ENCODE measurements around the gene C15orf61.

C15orf61 gene

DNA sequence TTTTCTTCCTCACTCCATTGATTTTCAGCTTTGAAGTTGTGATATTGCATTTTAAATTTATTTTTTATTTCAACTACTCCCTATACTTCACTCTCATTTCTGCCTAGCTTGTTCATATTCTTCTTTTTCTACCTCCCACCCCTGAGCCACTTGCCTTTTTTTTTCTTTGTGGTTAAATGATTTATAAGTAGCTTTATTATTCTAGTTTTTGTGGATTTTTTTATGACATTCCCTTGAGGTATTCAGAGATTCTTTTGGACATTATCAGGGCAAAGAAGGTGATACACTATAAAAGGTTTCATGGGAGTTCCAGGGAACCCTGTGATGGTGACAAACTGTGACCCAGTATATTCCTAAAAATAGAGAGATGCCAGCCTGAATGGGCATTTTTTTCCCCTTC, 3.3 kb downstream of the C15orf61 start:
- TF ChIP-seq, protein P1, sequence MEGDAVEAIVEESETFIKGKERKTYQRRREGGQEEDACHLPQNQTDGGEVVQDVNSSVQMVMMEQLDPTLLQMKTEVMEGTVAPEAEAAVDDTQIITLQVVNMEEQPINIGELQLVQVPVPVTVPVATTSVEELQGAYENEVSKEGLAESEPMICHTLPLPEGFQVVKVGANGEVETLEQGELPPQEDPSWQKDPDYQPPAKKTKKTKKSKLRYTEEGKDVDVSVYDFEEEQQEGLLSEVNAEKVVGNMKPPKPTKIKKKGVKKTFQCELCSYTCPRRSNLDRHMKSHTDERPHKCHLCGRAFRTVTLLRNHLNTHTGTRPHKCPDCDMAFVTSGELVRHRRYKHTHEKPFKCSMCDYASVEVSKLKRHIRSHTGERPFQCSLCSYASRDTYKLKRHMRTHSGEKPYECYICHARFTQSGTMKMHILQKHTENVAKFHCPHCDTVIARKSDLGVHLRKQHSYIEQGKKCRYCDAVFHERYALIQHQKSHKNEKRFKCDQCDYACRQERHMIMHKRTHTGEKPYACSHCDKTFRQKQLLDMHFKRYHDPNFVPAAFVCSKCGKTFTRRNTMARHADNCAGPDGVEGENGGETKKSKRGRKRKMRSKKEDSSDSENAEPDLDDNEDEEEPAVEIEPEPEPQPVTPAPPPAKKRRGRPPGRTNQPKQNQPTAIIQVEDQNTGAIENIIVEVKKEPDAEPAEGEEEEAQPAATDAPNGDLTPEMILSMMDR (IDR thresholded peaks at IDR 0.05; ENCODE audit: borderline replicate concordance, control extremely low read depth, extremely low read depth, insufficient read depth, missing control alignments), result no peak
- in situ Hi-C loops (cut with MboI; ENCODE audit: low sequenced_read_pairs, unreplicated experiment), result no loop called here
- no peak for DNase-seq (ENCODE audit: low spot score)

DNA sequence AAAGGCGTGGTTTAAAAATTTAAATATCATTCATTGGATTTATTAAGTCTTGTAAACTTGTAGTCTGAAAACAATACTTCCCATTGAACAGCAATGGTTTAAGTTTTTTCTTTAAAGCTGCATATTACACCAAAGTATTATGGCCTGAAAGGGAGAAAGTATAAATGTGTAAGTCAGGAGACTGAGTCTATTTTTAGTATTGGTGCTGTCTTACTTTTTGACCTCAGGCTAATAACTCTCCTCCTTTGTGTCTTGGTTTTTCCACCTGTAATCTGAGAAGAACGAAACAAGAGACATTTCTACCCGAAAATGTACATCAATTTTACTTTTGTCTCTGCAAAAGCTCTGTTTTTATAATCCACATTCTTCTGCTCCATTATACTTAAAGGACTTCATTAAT, 7.6 kb downstream of the C15orf61 start:
- TF ChIP-seq, protein P1 (IDR thresholded peaks at IDR 0.05; ENCODE audit: borderline replicate concordance, control extremely low read depth, extremely low read depth, insufficient read depth, missing control alignments), result no peak
- no peak for DNase-seq (ENCODE audit: low spot score)
- in situ Hi-C loops (cut with MboI; ENCODE audit: low sequenced_read_pairs, unreplicated experiment), result no loop called here

DNA sequence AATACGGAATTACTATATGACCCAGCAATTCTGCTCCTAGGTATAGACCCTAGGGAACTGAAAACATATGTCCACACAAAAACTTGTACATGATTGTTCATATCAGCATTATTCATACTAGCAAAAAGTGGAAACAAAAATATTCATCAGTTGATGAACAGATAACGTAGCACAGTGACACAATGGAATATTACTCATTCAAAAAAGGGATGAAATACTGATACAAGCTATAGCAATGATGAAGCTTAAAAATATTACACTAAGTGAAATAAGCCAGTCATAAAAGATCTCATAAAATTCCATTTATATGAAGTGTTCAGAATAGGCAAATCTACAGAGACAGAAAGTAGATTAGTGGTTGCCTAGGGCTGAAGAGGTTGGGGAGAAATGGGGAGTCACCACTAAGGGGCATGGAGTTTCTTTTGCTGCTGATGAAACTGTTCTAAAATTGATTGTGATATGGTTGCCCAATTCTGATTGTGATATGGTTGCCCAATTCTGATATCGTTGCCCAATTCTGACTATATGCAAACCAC, 10.5 kb downstream of the C15orf61 start:
- in situ Hi-C loops (cut with MboI; ENCODE audit: low sequenced_read_pairs, unreplicated experiment), result loop anchor here (10.0 kb wide), 1 partner anchor 63 kb away; no protein-coding TSS in a partner anchor
- TF ChIP-seq, protein P1 (IDR thresholded peaks at IDR 0.05; ENCODE audit: borderline replicate concordance, control extremely low read depth, extremely low read depth, insufficient read depth, missing control alignments), result no peak
- DNase-seq (ENCODE audit: low spot score), result no peak

DNA sequence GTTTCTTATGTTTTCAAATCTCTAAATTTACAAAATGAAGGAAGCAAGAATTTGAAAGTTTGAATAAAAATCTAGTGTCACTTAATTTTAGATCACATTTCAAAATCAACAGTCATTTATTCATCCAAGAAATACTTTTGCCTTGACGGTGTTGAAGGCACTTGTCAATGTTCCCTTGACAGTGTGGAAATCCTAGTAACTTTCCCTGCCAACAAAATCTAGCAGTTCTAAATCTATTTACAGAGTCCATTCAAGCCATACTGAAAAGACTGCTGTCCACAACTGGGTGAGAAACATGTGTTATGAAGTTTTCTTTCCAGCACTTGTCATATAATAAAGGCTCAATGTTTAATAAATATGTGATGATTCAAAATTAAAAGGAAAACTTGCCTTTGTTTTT, 12.9 kb downstream of the C15orf61 start:
- in situ Hi-C loops (cut with MboI; ENCODE audit: low sequenced_read_pairs, unreplicated experiment), result loop anchor here (10.0 kb wide), 1 partner anchor 61 kb away; no protein-coding TSS in a partner anchor
- TF ChIP-seq, protein P1 (IDR thresholded peaks at IDR 0.05; ENCODE audit: borderline replicate concordance, control extremely low read depth, extremely low read depth, insufficient read depth, missing control alignments), result no peak
- DNase-seq (ENCODE audit: low spot score), result no peak

DNA sequence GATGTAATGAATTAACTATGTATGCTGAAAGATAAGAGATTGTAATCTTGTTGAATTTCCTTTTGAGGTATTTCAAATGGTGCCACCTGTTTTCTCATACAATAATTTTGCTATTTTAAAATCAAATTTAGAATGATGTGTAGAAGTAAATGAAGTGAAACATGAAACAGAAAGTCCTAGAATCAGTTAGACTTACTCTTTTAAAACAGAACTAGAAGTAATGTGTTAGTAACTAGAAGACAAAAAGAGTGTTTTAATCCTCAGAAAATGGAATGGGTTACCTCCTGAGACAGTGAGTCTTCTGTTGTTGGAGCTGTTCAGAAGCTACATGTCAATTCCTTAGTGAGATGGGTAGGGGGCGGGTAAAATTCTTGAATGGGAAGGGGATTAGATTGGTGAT, 13.4 kb downstream of the C15orf61 start:
- TF ChIP-seq, protein P1 (IDR thresholded peaks at IDR 0.05; ENCODE audit: borderline replicate concordance, control extremely low read depth, extremely low read depth, insufficient read depth, missing control alignments), result no peak
- in situ Hi-C loops (cut with MboI; ENCODE audit: low sequenced_read_pairs, unreplicated experiment), result loop anchor here (10.0 kb wide), 1 partner anchor 60 kb away; no protein-coding TSS in a partner anchor
- DNase-seq (ENCODE audit: low spot score), result no peak

DNA sequence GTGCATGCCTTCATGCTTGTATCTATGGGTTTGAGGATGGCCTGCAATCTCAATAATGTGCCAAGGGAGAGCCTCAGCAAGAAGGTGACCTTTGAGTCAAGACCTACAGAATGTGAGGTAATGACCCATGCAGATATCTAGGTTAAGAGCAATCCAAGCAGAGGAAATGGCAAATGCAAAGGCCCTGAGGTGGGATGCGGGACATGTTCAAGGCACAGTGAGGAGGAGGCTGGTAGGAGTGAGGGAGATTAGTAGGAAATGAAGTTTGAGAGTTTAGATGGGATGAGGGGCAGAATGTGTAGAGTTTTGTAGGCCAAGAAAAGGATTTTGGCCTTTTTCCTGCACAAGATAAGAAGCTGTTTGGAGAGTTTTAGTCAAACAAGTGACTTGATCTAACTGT, 16.8 kb downstream of the C15orf61 start:
- DNase-seq (ENCODE audit: low spot score), result no peak
- TF ChIP-seq, protein P1 (IDR thresholded peaks at IDR 0.05; ENCODE audit: borderline replicate concordance, control extremely low read depth, extremely low read depth, insufficient read depth, missing control alignments), result no peak
- in situ Hi-C loops (cut with MboI; ENCODE audit: low sequenced_read_pairs, unreplicated experiment), result loop anchor here (10.0 kb wide), 1 partner anchor 57 kb away; no protein-coding TSS in a partner anchor

Measured in GM13976 (cell line).